Activated CD8-positive, alpha-beta T cell treated with anti-CD3 and anti-CD28 coated beads for 36 hours (primary cell): ENCODE results near the gene RILP. TPM values are rescaled to one million over a fixed set of nuclear protein-coding genes. Genes with fewer than 3 reads are reported as not detected.

Experiments used
- ATAC-seq: fragments of 200-7000 bp; cut with Tn5 transposase; one replicate; pipeline ENCODE4 v1.10.0; 2021; ENCODE audit warnings: mild to moderate bottlenecking, moderate library complexity
- CTCF ChIA-PET: fragments of 350-600 bp; sonication (Branson Sonifier 250); formaldehyde crosslinking; loops from one replicate; lab custom pipeline; 2021; ENCODE audit warnings: antibody characterized with exemption; lab: Charles Lee
- POLR2A ChIA-PET: fragments of 350-600 bp; sonication (Branson Sonifier 250); formaldehyde crosslinking; loops from one replicate; lab custom pipeline; 2021; ENCODE audit warnings: antibody characterized with exemption; lab: Charles Lee
- DNase-seq: peaks from one replicate; pipeline ENCODE4 v3.0.0-alpha.2; 2020
- H3K27ac Mint-ChIP-seq: one replicate; pipeline ENCODE4 v1.8.0; 2021; ENCODE audit warnings: mild to moderate bottlenecking, mixed read lengths
- H3K27me3 Mint-ChIP-seq: one replicate; pipeline ENCODE4 v1.8.0; 2021; ENCODE audit warnings: mixed read lengths
- H3K36me3 Mint-ChIP-seq: one replicate; pipeline ENCODE4 v1.8.0; 2021; ENCODE audit warnings: low read depth, mixed read lengths
- H3K4me1 Mint-ChIP-seq: one replicate; pipeline ENCODE4 v1.8.0; 2021; ENCODE audit warnings: low read depth, mixed read lengths
- H3K4me3 Mint-ChIP-seq: one replicate; pipeline ENCODE4 v1.8.0; 2021; ENCODE audit warnings: mild to moderate bottlenecking, moderate library complexity, mixed read lengths
- H3K9me3 Mint-ChIP-seq: one replicate; pipeline ENCODE4 v1.8.0; 2021; ENCODE audit warnings: mixed read lengths
- CTCF ChIP-seq: fragments of 200-600 bp; IDR thresholded peaks from one replicate; pipeline ENCODE4 v1.8.0; 2022; ENCODE audit warnings: antibody characterized with exemption, mild to moderate bottlenecking
- intact Hi-C: fragments of 100-400 bp; cut with micrococcal nuclease; formaldehyde crosslinking; loops from one replicate; pipeline ENCODE4 v1.10.0; 2022
- total RNA-seq, 2 experiments: library from RNA; stranded (reverse); gene quantifications; one replicate each; pipeline ENCODE4 v1.2.3, GENCODE V29; 2021

The RILP gene
- total RNA-seq, 2 experiments from 2014 or later: 5.3 to 6.1 TPM

GRCh38 chr17:1628856-1629503 is 20.7 kb downstream of the RILP start:
- peak overlapping the region; percentile 88 for H3K4me3 Mint-ChIP-seq
- no peak for TF ChIP-seq CTCF
- peak; percentile 78 for ATAC-seq
- peaks cover 8% of the 10 kb centered on the region for H3K27me3 Mint-ChIP-seq
- ChIA-PET CTCF (interaction anchor here (0.8 to 15.2 kb wide), 17 partner anchors 9 to 264 kb away, joined by 3 to 243 read pairs (median 7); partner anchors contain the start of genes INPP5K, RILP and SCARF1), POLR2A (interaction anchor here (0.7 to 2.9 kb wide), 5 partner anchors 14 to 237 kb away, joined by 3 to 11 read pairs (median 6); partner anchors contain the start of gene RILP)
- H3K36me3 Mint-ChIP-seq: no peaks in the 10 kb centered on the region
- peak; percentile 96 for DNase-seq
- H3K27ac Mint-ChIP-seq: peak overlapping the region; percentile 90
- H3K4me1 Mint-ChIP-seq: peaks cover 11% of the 10 kb centered on the region
- intact Hi-C loops: no loop called here
- no peaks in the 10 kb centered on the region for H3K9me3 Mint-ChIP-seq

GRCh38 chr17:1627982-1628855 is 21.4 kb downstream of the RILP start, which contains the start of gene SLC43A2:
Gene SLC43A2 (minus strand): TSS chr17:1628834. CDS start chr17:1627874, 960 bp downstream.
- ChIA-PET POLR2A (interaction anchor here (0.9 to 2.9 kb wide), 4 partner anchors 21 to 237 kb away, joined by 3 to 11 read pairs (median 6); no protein-coding TSS in a partner anchor), CTCF (interaction anchor here (0.8 to 15.2 kb wide), 7 partner anchors 12 to 263 kb away, joined by 3 to 243 read pairs (median 7); partner anchors contain the start of gene RILP)
- Mint-ChIP-seq H3K27me3 (peaks cover 8% of the 10 kb centered on the region), H3K4me3 (peak within 1 kb of the TSS; percentile 88), H3K36me3 (no peaks in the 10 kb centered on the region), H3K27ac (peak within 1 kb of the TSS; percentile 90), H3K9me3 (no peaks in the 10 kb centered on the region), H3K4me1 (peaks cover 11% of the 10 kb centered on the region)
- DNase-seq (peak; percentile 80), ATAC-seq (peak; percentile 66)
- intact Hi-C loops: no loop called here
- no peak for TF ChIP-seq CTCF

- H3K4me1 Mint-ChIP-seq: peaks cover 11% of the 10 kb centered on the region
- H3K36me3 Mint-ChIP-seq: no peaks in the 10 kb centered on the region
- intact Hi-C loops: no loop called here
- ChIA-PET POLR2A (interaction anchor here (1.1 to 2.9 kb wide), 4 partner anchors 13 to 23 kb away, joined by 4 to 9 read pairs (median 6); no protein-coding TSS in a partner anchor), CTCF (interaction anchor here (0.8 to 15.2 kb wide), 2 partner anchors 17 to 52 kb away, joined by 3 to 243 read pairs; no protein-coding TSS in a partner anchor)
- H3K27me3 Mint-ChIP-seq: peaks cover 8% of the 10 kb centered on the region
- no peak for ATAC-seq
- no peak for DNase-seq
- TF ChIP-seq CTCF: no peak
- H3K9me3 Mint-ChIP-seq: no peaks in the 10 kb centered on the region
- peak overlapping the region; percentile 66 for H3K4me3 Mint-ChIP-seq
- H3K27ac Mint-ChIP-seq: no peak overlapping the region
These were observed 22.3 kb downstream of the RILP start for GRCh38 chr17:1627182-1627981.

- H3K4me1 Mint-ChIP-seq: peaks cover 11% of the 10 kb centered on the region
- H3K36me3 Mint-ChIP-seq: no peaks in the 10 kb centered on the region
- intact Hi-C loops: no loop called here
- ATAC-seq (no peak), DNase-seq (no peak)
- H3K9me3 Mint-ChIP-seq: no peaks in the 10 kb centered on the region
- H3K27me3 Mint-ChIP-seq: peaks cover 8% of the 10 kb centered on the region
- CTCF ChIA-PET: interaction anchor here (15.2 kb wide), 1 partner anchor 51 kb away, joined by 243 read pairs; no protein-coding TSS in a partner anchor
- POLR2A ChIA-PET: interaction anchor here (1.1 to 2.5 kb wide), 3 partner anchors 11 to 52 kb away, joined by 5 to 7 read pairs (median 6); no protein-coding TSS in a partner anchor
- H3K4me3 Mint-ChIP-seq: no peak overlapping the region
- no peak for TF ChIP-seq CTCF
- no peak overlapping the region for H3K27ac Mint-ChIP-seq
These were observed 23.3 kb downstream of the RILP start for GRCh38 chr17:1626333-1626732.
